K562 (cell line): ENCODE data around the gene MYO1F. TPM values are rescaled to one million over a fixed set of nuclear protein-coding genes. Genes with fewer than 3 reads are reported as not detected.

Experiments
- CBFB ChIP-seq: sonication (generic); formaldehyde crosslinking; IDR thresholded peaks from 2 replicates; pipeline ENCODE4 v1.4.0; 2020; ENCODE audit warnings: mild to moderate bottlenecking, missing genetic modification reagents
- CBX3 ChIP-seq, 2 experiments: IDR thresholded peaks; 1 replicate in 1 of 2; 2 replicates in 1 of 2; pipeline ENCODE4 v1.6.1; 2012; ENCODE audit warnings: inconsistent platforms in 2 of 2, low read length in 2 of 2, borderline replicate concordance in 1 of 2, control low read depth in 1 of 2
- CREB1 ChIP-seq, 2 experiments: sonication (generic) in 1 of 2; formaldehyde crosslinking in 1 of 2; IDR thresholded peaks; 2 replicates each; pipeline versions ENCODE4 v1.6.1 to v1.8.0; 2012 to 2022; ENCODE audit warnings: inconsistent platforms in 1 of 2, mild to moderate bottlenecking in 1 of 2, missing genetic modification reagents in 1 of 2, moderate library complexity in 1 of 2
- CXXC5 ChIP-seq: fragments of 250-450 bp; sonication (Bioruptor Pico); IDR thresholded peaks from 2 replicates; pipeline ENCODE4 v1.8.0; 2022; ENCODE audit warnings: inconsistent platforms, mild to moderate bottlenecking, moderate library complexity
- DPF2 ChIP-seq: fragments of 450-650 bp; IDR thresholded peaks from 2 replicates; pipeline ENCODE4 v1.6.1; 2016
- FIP1L1 ChIP-seq: fragments of 200-400 bp; formaldehyde crosslinking; IDR thresholded peaks from 2 replicates; pipeline ENCODE4 v1.6.1; 2018; ENCODE audit warnings: mild to moderate bottlenecking, low read depth, low read length; ENCODE audit not compliant: poor library complexity, severe bottlenecking
- FOXK2 ChIP-seq, 2 experiments: fragments of 450-650 bp; IDR thresholded peaks in 1 of 2; conservative IDR thresholded peaks in 1 of 2; 2 replicates each; pipeline ENCODE4 v1.6.1; 2016; ENCODE audit warnings: low read depth in 2 of 2, mild to moderate bottlenecking in 1 of 2
- HNRNPLL ChIP-seq: fragments of 200-400 bp; formaldehyde crosslinking; IDR thresholded peaks from 2 replicates; pipeline ENCODE4 v1.6.1; 2017; ENCODE audit warnings: low read length, low read depth, mild to moderate bottlenecking; ENCODE audit not compliant: poor library complexity, severe bottlenecking
- MAZ ChIP-seq, 2 experiments: fragments of 450-650 bp in 1 of 2; sonication (generic) in 1 of 2; formaldehyde crosslinking; IDR thresholded peaks in 1 of 2; conservative IDR thresholded peaks in 1 of 2; 2 replicates each; pipeline versions ENCODE4 v1.4.0 to v1.5.0; 2020; ENCODE audit warnings: mild to moderate bottlenecking in 1 of 2, missing genetic modification reagents in 1 of 2
- NFE2L1 ChIP-seq: fragments of 450-650 bp; IDR thresholded peaks from 2 replicates; pipeline ENCODE4 v1.6.1; 2016; ENCODE audit warnings: missing genetic modification characterization, low read depth, mild to moderate bottlenecking, missing compliant biosample characterization, moderate library complexity, borderline replicate concordance
- NRF1 ChIP-seq, 2 experiments: fragments of 450-650 bp; IDR thresholded peaks in 1 of 2; conservative IDR thresholded peaks in 1 of 2; 2 replicates each; pipeline ENCODE4 v1.6.1; 2014; ENCODE audit warnings: mild to moderate bottlenecking in 2 of 2
- SMARCE1 ChIP-seq: fragments of 450-650 bp; IDR thresholded peaks from 2 replicates; pipeline ENCODE4 v1.7.1; 2016; ENCODE audit warnings: mild to moderate bottlenecking
- SP1 ChIP-seq: sonication (generic); formaldehyde crosslinking; IDR thresholded peaks from 2 replicates; pipeline ENCODE4 v1.8.1; 2022; ENCODE audit warnings: mild to moderate bottlenecking, missing genetic modification reagents
- SRSF1 ChIP-seq: fragments of 200-400 bp; formaldehyde crosslinking; IDR thresholded peaks from 2 replicates; pipeline ENCODE4 v1.6.1; 2017; ENCODE audit warnings: mild to moderate bottlenecking, low read depth, low read length, moderate library complexity
- TBP ChIP-seq: optimal IDR thresholded peaks from 2 replicates; pipeline ENCODE3; 2011; ENCODE audit warnings: low read depth, low read length, improper control_type of control experiment
- ZBTB7A ChIP-seq: IDR thresholded peaks from 2 replicates; pipeline ENCODE4 v1.6.1; 2011; ENCODE audit warnings: low read depth, mild to moderate bottlenecking, low read length, moderate library complexity, borderline replicate concordance; ENCODE audit not compliant: control insufficient read depth
- ZNF263 ChIP-seq: sonication (generic); formaldehyde crosslinking; IDR thresholded peaks from 2 replicates; pipeline ENCODE4 v1.8.0; 2022; ENCODE audit warnings: mild to moderate bottlenecking, missing genetic modification reagents, borderline replicate concordance
- ZNF695 ChIP-seq: fragments of 450-650 bp; formaldehyde crosslinking; IDR thresholded peaks from 2 replicates; pipeline ENCODE4 v1.4.0; 2020; ENCODE audit warnings: mild to moderate bottlenecking, moderate library complexity
- polyA plus RNA-seq, 8 experiments: library from polyadenylated mRNA; depleted of rRNA in 4 of 8; stranded (reverse) in 5 of 8; unstranded in 3 of 8; fragments of >200 nt; fragmentation: Nextera tagmentation in 2 of 8; fragmentation: Illumina TruSeq in 1 of 8; extraction: Ambion mirVana in 2 of 8; extraction: Trizol in 1 of 8; gene quantifications; 2 replicates each; pipeline versions ENCODE4 v1.2.1 to v1.2.3, GENCODE V29; 2011 to 2014; ENCODE audit warnings: inconsistent platforms in 1 of 8, missing spikeins in 1 of 8
- total RNA-seq, 7 experiments: library from RNA; depleted of rRNA in 6 of 7; stranded (reverse); fragments of >200 nt in 6 of 7; fragmentation: Illumina TruSeq in 2 of 7; extraction: Trizol in 2 of 7; gene quantifications; 2 replicates each; pipeline versions ENCODE4 v1.2.1 to v1.2.3, GENCODE V29; 2011 to 2021; ENCODE audit warnings: low replicate concordance in 1 of 7
- TF ChIP-seq, protein P1 (sequence below): sonication (generic); formaldehyde crosslinking; IDR thresholded peaks from 2 replicates; pipeline ENCODE4 v1.9.0; 2022; ENCODE audit warnings: mild to moderate bottlenecking, missing genetic modification reagents
- TF ChIP-seq, protein P2 (sequence below): fragments of 450-650 bp; IDR thresholded peaks from 2 replicates; pipeline ENCODE4 v1.6.1; 2016
- TF ChIP-seq, protein P3 (sequence below): fragments of 450-650 bp; IDR thresholded peaks from 2 replicates; pipeline ENCODE4 v1.6.1; 2017; ENCODE audit warnings: antibody characterized with exemption, mild to moderate bottlenecking

The MYO1F gene
- total and polyA plus RNA-seq, 9 of the 15 experiments (the other 6 are each of a cell fraction or from before 2014, with no cell fraction given): 0.78 to 9.4 (median 4.3) TPM

DNA sequence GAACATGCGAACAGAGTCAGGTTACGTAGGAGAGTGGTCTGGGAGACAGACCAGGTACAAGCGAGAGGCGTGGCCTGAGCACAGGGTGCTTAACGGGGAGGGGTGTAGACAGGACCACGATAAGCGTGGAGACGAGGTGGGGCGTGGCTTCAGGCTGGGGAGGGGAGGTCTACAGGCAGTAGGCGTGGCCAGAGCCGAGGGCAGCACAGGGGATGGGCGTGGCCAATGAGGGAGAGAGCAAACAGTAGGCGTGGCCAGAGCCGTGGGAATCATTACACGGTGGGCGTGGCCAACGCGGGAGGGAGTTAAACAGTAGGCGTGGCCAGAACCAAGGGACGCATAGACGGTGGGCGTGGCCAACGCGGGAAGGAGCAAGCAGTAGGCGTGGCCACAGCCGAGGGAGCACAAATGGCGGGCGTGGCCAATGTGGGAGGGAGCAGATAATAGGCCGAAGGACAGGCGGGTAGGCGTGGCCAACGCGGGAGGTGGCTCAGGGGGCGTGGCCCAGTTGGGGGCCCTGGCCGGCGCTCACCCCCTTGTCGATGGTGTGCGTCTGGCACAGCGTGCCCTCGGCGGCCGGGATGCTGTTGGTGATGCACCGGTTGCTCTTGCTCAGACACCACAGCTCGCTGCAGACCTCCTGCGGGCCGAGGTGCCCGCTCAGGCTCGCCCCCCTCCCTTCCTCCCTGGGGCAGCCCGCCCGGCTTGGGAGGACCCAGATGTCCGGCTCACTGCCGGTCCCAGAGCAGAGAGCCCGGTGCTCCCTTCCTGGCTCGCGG lies 15.2 kb upstream of the MYO1F start (continued):
- TF ChIP-seq NFE2L1 (tag): no peak
- TF ChIP-seq NRF1 (conservative IDR thresholded peaks at IDR 0.05 in 1 of 2, IDR thresholded peaks at IDR 0.05 in 1 of 2): peak; percentile 82 to 85
- no peak for TF ChIP-seq SMARCE1
- TF ChIP-seq, protein P1, sequence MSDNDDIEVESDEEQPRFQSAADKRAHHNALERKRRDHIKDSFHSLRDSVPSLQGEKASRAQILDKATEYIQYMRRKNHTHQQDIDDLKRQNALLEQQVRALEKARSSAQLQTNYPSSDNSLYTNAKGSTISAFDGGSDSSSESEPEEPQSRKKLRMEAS (CRISPR knock-in tag): peak; percentile 67; the same call in 1 of the 2 replicates
- TF ChIP-seq CREB1 (IDR thresholded peaks at IDR 0.05): peak; percentile 42
- TF ChIP-seq CREB1 (CRISPR knock-in tag; IDR thresholded peaks at IDR 0.05): no peak; the same call in 1 of the 2 replicates
- TF ChIP-seq CBX3 (IDR thresholded peaks at IDR 0.05; ENCODE audit: borderline replicate concordance in 1 of 2, low read length in 2 of 2): peak in 1 of 2 experiments; percentile 50; a peak in 1 of 3 replicates
- TF ChIP-seq DPF2: peak; percentile 41; the same call in 1 of the 2 replicates
- peak; percentile 48 for TF ChIP-seq CXXC5 (CRISPR knock-in tag)
- TF ChIP-seq SP1 (CRISPR knock-in tag): peak; percentile 98
- peak in 1 of 2 experiments; percentile 14; a peak in 1 of 4 replicates for TF ChIP-seq FOXK2 (conservative IDR thresholded peaks at IDR 0.05 in 1 of 2, IDR thresholded peaks at IDR 0.05 in 1 of 2; ENCODE audit: low read depth in 2 of 2)
- TF ChIP-seq ZBTB7A: peak; percentile 23; the same call in 1 of the 2 replicates
- no peak for TF ChIP-seq CBFB (CRISPR knock-in tag)
- TF ChIP-seq ZNF263 (CRISPR knock-in tag): 0 out of 2 replicates have a peak, but pooled peaks have one; percentile 50
- TF ChIP-seq MAZ (CRISPR knock-in tag; conservative IDR thresholded peaks at IDR 0.05 in 1 of 2, IDR thresholded peaks at IDR 0.05 in 1 of 2): peak in 1 of 2 experiments; percentile 17; a peak in 1 of 4 replicates
- TF ChIP-seq TBP: peak; percentile 35
- no peak; the same call in 1 of the 2 replicates for TF ChIP-seq ZNF695 (CRISPR knock-in tag)
- TF ChIP-seq HNRNPLL: peak; percentile 28
- peak; percentile 48 for TF ChIP-seq FIP1L1
- TF ChIP-seq, protein P2, sequence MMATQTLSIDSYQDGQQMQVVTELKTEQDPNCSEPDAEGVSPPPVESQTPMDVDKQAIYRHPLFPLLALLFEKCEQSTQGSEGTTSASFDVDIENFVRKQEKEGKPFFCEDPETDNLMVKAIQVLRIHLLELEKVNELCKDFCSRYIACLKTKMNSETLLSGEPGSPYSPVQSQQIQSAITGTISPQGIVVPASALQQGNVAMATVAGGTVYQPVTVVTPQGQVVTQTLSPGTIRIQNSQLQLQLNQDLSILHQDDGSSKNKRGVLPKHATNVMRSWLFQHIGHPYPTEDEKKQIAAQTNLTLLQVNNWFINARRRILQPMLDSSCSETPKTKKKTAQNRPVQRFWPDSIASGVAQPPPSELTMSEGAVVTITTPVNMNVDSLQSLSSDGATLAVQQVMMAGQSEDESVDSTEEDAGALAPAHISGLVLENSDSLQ: peak; percentile 60; the same call in 1 of the 2 replicates
- TF ChIP-seq SRSF1: 0 out of 2 replicates have a peak, but pooled peaks have one; percentile 46
- TF ChIP-seq, protein P3, sequence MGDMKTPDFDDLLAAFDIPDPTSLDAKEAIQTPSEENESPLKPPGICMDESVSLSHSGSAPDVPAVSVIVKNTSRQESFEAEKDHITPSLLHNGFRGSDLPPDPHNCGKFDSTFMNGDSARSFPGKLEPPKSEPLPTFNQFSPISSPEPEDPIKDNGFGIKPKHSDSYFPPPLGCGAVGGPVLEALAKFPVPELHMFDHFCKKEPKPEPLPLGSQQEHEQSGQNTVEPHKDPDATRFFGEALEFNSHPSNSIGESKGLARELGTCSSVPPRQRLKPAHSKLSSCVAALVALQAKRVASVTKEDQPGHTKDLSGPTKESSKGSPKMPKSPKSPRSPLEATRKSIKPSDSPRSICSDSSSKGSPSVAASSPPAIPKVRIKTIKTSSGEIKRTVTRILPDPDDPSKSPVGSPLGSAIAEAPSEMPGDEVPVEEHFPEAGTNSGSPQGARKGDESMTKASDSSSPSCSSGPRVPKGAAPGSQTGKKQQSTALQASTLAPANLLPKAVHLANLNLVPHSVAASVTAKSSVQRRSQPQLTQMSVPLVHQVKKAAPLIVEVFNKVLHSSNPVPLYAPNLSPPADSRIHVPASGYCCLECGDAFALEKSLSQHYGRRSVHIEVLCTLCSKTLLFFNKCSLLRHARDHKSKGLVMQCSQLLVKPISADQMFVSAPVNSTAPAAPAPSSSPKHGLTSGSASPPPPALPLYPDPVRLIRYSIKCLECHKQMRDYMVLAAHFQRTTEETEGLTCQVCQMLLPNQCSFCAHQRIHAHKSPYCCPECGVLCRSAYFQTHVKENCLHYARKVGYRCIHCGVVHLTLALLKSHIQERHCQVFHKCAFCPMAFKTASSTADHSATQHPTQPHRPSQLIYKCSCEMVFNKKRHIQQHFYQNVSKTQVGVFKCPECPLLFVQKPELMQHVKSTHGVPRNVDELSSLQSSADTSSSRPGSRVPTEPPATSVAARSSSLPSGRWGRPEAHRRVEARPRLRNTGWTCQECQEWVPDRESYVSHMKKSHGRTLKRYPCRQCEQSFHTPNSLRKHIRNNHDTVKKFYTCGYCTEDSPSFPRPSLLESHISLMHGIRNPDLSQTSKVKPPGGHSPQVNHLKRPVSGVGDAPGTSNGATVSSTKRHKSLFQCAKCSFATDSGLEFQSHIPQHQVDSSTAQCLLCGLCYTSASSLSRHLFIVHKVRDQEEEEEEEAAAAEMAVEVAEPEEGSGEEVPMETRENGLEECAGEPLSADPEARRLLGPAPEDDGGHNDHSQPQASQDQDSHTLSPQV: no peak
